ENCODE data around the gene ERBB2.

- TF ChIP-seq ETV6 (IDR thresholded peaks at IDR 0.05; ENCODE audit: borderline replicate concordance in 1 of 2, low read depth in 2 of 2, low read length in 1 of 2) (no peak), ETV6 (CRISPR knock-in tag; IDR thresholded peaks at IDR 0.05; ENCODE audit: borderline replicate concordance) (no peak), POLR2A (conservative IDR thresholded peaks at IDR 0.05) (no peak), TAF7 (tag; IDR thresholded peaks at IDR 0.05) (no peak), CTCF (IDR thresholded peaks at IDR 0.05 in 2 of 3, conservative IDR thresholded peaks at IDR 0.05 in 1 of 3; ENCODE audit: insufficient read depth in 2 of 3, low read depth in 1 of 3, low read length in 3 of 3) (no peak), ELF4 (CRISPR knock-in tag; IDR thresholded peaks at IDR 0.05) (no peak), EP300 (IDR thresholded peaks at IDR 0.05; ENCODE audit: low read length) (no peak), CREB1 (IDR thresholded peaks at IDR 0.05) (no peak), CREB1 (CRISPR knock-in tag; IDR thresholded peaks at IDR 0.05) (no peak), ZNF121 (CRISPR knock-in tag; conservative IDR thresholded peaks at IDR 0.05) (no peak), RCOR1 (IDR thresholded peaks at IDR 0.05; ENCODE audit: borderline replicate concordance in 1 of 2, low read depth in 2 of 2, low read length in 2 of 2) (no peak), ZBTB40 (IDR thresholded peaks at IDR 0.05) (no peak), ZBTB40 (CRISPR knock-in tag; IDR thresholded peaks at IDR 0.05) (no peak), FOXA3 (CRISPR knock-in tag; conservative IDR thresholded peaks at IDR 0.05 in 1 of 2, IDR thresholded peaks at IDR 0.05 in 1 of 2) (no peak), SP1 (CRISPR knock-in tag; IDR thresholded peaks at IDR 0.05) (no peak), BRF2 (IDR thresholded peaks at IDR 0.05; ENCODE audit: borderline replicate concordance, insufficient read depth, insufficient read length) (no peak), HMGXB4 (CRISPR knock-in tag; IDR thresholded peaks at IDR 0.05) (no peak)
These were observed 24.9 kb downstream of the ERBB2 start for GRCh38 chr17:39724731-39725130.
